HCT116 (cell line): ENCODE results near the gene EIPR1. TPM values are rescaled to one million over a fixed set of nuclear protein-coding genes. Genes with fewer than 3 reads are reported as not detected.

Experiments
- ATAC-seq: fragments of 200-7000 bp; cut with Tn5 transposase; 2 replicates; pipeline ENCODE4 v1.9.1; 2020; ENCODE audit warnings: mild to moderate bottlenecking, moderate library complexity
- BruUV-seq: library from RNA; stranded (reverse); fragments of 400-500 nt; replicated peaks from 2 replicates; lab custom pipeline; 2021; lab: Mats Ljungman, UMichigan
- CTCF ChIA-PET: fragments of 300-600 bp; sonication (Branson Sonifier 250); formaldehyde crosslinking; loops from one replicate; lab custom pipeline; 2021; ENCODE audit warnings: antibody characterized with exemption; lab: Charles Lee
- POLR2A ChIA-PET: fragments of 300-600, 350-600 bp; sonication (Branson Sonifier 250); formaldehyde crosslinking; loops from one replicate; lab custom pipeline; 2021; ENCODE audit warnings: antibody characterized with exemption; lab: Charles Lee
- RAD21 ChIA-PET, 2 experiments: fragments of 300-600 bp; sonication (Branson Sonifier 250); formaldehyde crosslinking; loops; one replicate each; lab custom pipeline; 2023; ENCODE audit warnings: low total read pairs in 2 of 2; ENCODE audit not compliant: uncharacterized antibody in 2 of 2, unreplicated experiment in 2 of 2, low non-redundant PET in 1 of 2; lab: Charles Lee
- DNase-seq: peaks from one replicate; pipeline ENCODE4 v3.0.0-alpha.2; 2010; ENCODE audit warnings: low read depth, low spot score
- H2AFZ ChIP-seq: fragments of 200-600 bp; shearing (Covaris generic), sonication (generic); 2 replicates; pipeline ENCODE4 v1.6.1; 2017; ENCODE audit warnings: low read depth, mixed run types, mixed read lengths, antibody characterized with exemption, low read length; ENCODE audit not compliant: poor library complexity, severe bottlenecking
- H3K27ac ChIP-seq: 2 replicates; pipeline ENCODE4 v1.5.1; 2012; ENCODE audit warnings: low read depth, low read length
- H3K27me3 ChIP-seq: fragments of 200-600 bp; sonication (generic); 2 replicates; pipeline ENCODE4 v1.6.1; 2016; ENCODE audit warnings: mixed run types, low read length, mixed read lengths; ENCODE audit not compliant: insufficient read depth
- H3K36me3 ChIP-seq, 2 experiments: fragments of 200-500 bp in 1 of 2; fragments of 200-600 bp in 1 of 2; sonication (Bioruptor generic) in 1 of 2; sonication (generic) in 1 of 2; 2 replicates each; pipeline versions ENCODE4 v1.5.1 to v1.6.1; 2014 to 2016; ENCODE audit warnings: low read length in 2 of 2, inconsistent platforms in 1 of 2, mixed read lengths in 1 of 2, mixed run types in 1 of 2; ENCODE audit not compliant: insufficient read depth in 2 of 2, control insufficient read depth in 1 of 2
- H3K4me1 ChIP-seq, 2 experiments: fragments of 200-600 bp in 1 of 2; sonication (generic) in 1 of 2; 2 replicates each; pipeline versions ENCODE4 v1.5.1 to v1.6.1; 2012 to 2017; ENCODE audit warnings: low read length in 2 of 2, inconsistent platforms in 1 of 2, mild to moderate bottlenecking in 1 of 2, mixed read lengths in 1 of 2, mixed run types in 1 of 2, moderate library complexity in 1 of 2; ENCODE audit not compliant: insufficient read depth in 2 of 2, control insufficient read depth in 1 of 2
- H3K4me2 ChIP-seq: fragments of 200-600 bp; sonication (generic); 2 replicates; pipeline ENCODE4 v1.6.1; 2017; ENCODE audit warnings: mixed run types, low read length, mixed read lengths
- H3K4me3 ChIP-seq, 2 experiments: fragments of 200-600 bp in 1 of 2; sonication (generic) in 1 of 2; replicated peaks in 1 of 2; 2 replicates each; pipeline ENCODE4 v1.5.1; 2011 to 2016; ENCODE audit warnings: low read length in 2 of 2, control low read depth in 1 of 2, low read depth in 1 of 2, mild to moderate bottlenecking in 1 of 2, mixed read lengths in 1 of 2, mixed run types in 1 of 2
- H3K79me2 ChIP-seq: fragments of 200-600 bp; sonication (generic); 2 replicates; pipeline ENCODE4 v1.6.1; 2017; ENCODE audit warnings: mild to moderate bottlenecking, mixed run types, low read length, moderate library complexity, mixed read lengths; ENCODE audit not compliant: insufficient read depth
- H3K9ac ChIP-seq: fragments of 200-600 bp; sonication (generic); 2 replicates; pipeline ENCODE4 v1.6.1; 2016; ENCODE audit warnings: low read length, mixed read lengths
- H3K9me2 ChIP-seq: fragments of 200-600 bp; sonication (generic), shearing (Covaris generic); 2 replicates; pipeline ENCODE4 v1.6.1; 2017; ENCODE audit warnings: mixed run types, mild to moderate bottlenecking, moderate library complexity; ENCODE audit not compliant: insufficient read depth
- H3K9me3 ChIP-seq, 2 experiments: fragments of 200-500 bp in 1 of 2; fragments of 200-600 bp in 1 of 2; sonication (Bioruptor generic) in 1 of 2; sonication (generic) in 1 of 2; 2 replicates each; pipeline ENCODE4 v1.6.1; 2014 to 2017; ENCODE audit warnings: low read length in 2 of 2, mixed read lengths in 2 of 2, inconsistent platforms in 1 of 2, low read depth in 1 of 2, mild to moderate bottlenecking in 1 of 2, mixed run types in 1 of 2, moderate library complexity in 1 of 2; ENCODE audit not compliant: control insufficient read depth in 1 of 2, insufficient read depth in 1 of 2
- H4K20me1 ChIP-seq: fragments of 200-600 bp; sonication (generic), shearing (Covaris generic); 2 replicates; pipeline ENCODE4 v1.6.1; 2017; ENCODE audit warnings: mixed run types, mild to moderate bottlenecking, moderate library complexity; ENCODE audit not compliant: insufficient read depth
- ATF3 ChIP-seq: IDR thresholded peaks from 2 replicates; pipeline ENCODE4 v1.6.1; 2012
- CBX3 ChIP-seq: IDR thresholded peaks from 2 replicates; pipeline ENCODE4 v1.6.1; 2012; ENCODE audit warnings: low read depth
- CEBPB ChIP-seq: IDR thresholded peaks from 2 replicates; pipeline ENCODE4 v1.6.1; 2012; ENCODE audit warnings: low read depth
- EGR1 ChIP-seq: IDR thresholded peaks from 2 replicates; pipeline ENCODE4 v1.6.1; 2012; ENCODE audit warnings: low read depth
- ELF1 ChIP-seq: IDR thresholded peaks from 2 replicates; pipeline ENCODE4 v1.6.1; 2012; ENCODE audit warnings: low read depth, borderline replicate concordance
- EZH2phosphoT487 ChIP-seq: fragments of 200-600 bp; IDR thresholded peaks from 2 replicates; pipeline ENCODE4 v1.6.1; 2018; ENCODE audit warnings: antibody characterized with exemption, borderline replicate concordance
- JUND ChIP-seq: IDR thresholded peaks from 2 replicates; pipeline ENCODE4 v1.6.1; 2012
- POLR2A ChIP-seq: IDR thresholded peaks from 2 replicates; pipeline ENCODE4 v1.7.0; 2011; ENCODE audit warnings: borderline replicate concordance; ENCODE audit not compliant: insufficient read depth, insufficient read length; ENCODE audit errors: extremely low read depth
- POLR2AphosphoS5 ChIP-seq: IDR thresholded peaks from 2 replicates; pipeline ENCODE4 v1.6.1; 2011; ENCODE audit warnings: mild to moderate bottlenecking, low read depth, low read length, moderate library complexity
- RAD21 ChIP-seq: IDR thresholded peaks from 2 replicates; pipeline ENCODE4 v1.6.1; 2012; ENCODE audit warnings: low read depth, mild to moderate bottlenecking
- SIN3A ChIP-seq: IDR thresholded peaks from 2 replicates; pipeline ENCODE4 v1.6.1; 2012; ENCODE audit warnings: low read depth
- SP1 ChIP-seq: IDR thresholded peaks from 2 replicates; pipeline ENCODE4 v1.6.1; 2012; ENCODE audit warnings: low read depth
- TCF7L2 ChIP-seq: IDR thresholded peaks from 2 replicates; pipeline ENCODE4 v1.7.0; 2011; ENCODE audit warnings: borderline replicate concordance, inconsistent platforms; ENCODE audit not compliant: insufficient read depth, insufficient read length; ENCODE audit errors: extremely low read depth
- YY1 ChIP-seq: IDR thresholded peaks from 2 replicates; pipeline ENCODE4 v1.6.1; 2011; ENCODE audit warnings: low read length, low read depth, moderate library complexity, mild to moderate bottlenecking; ENCODE audit not compliant: insufficient replicate concordance; ENCODE audit errors: extremely low read depth
- ZBTB33 ChIP-seq: IDR thresholded peaks from 2 replicates; pipeline ENCODE4 v1.6.1; 2011; ENCODE audit warnings: mild to moderate bottlenecking, low read length, moderate library complexity; ENCODE audit not compliant: insufficient replicate concordance; ENCODE audit errors: extremely low read depth
- ZFX ChIP-seq: fragments of 450-650 bp; IDR thresholded peaks from 2 replicates; pipeline ENCODE4 v1.6.1; 2017
- ZNF274 ChIP-seq: fragments of 200-500 bp; sonication (Bioruptor generic); IDR thresholded peaks from 2 replicates; pipeline ENCODE4 v1.6.1; 2014; ENCODE audit warnings: mild to moderate bottlenecking, low read depth, low read length, inconsistent platforms
- intact Hi-C: fragments of 100-400 bp; cut with micrococcal nuclease; formaldehyde crosslinking; loops from 2 replicates; pipeline ENCODE4 v1.10.0; 2022
- total RNA-seq: library from RNA; stranded (reverse); gene quantifications from one replicate; pipeline ENCODE4 v1.2.1, GENCODE V29; 2021; ENCODE audit not compliant: unreplicated experiment
- TF ChIP-seq, protein P1 (sequence below): IDR thresholded peaks from 2 replicates; pipeline ENCODE4 v1.6.1; 2012
- TF ChIP-seq, protein P2 (sequence below), 3 experiments: fragments of 200-600 bp in 1 of 3; sonication (generic) in 1 of 3; IDR thresholded peaks in 2 of 3; conservative IDR thresholded peaks in 1 of 3; 2 replicates each; pipeline ENCODE4 v1.5.1; 2012 to 2017; ENCODE audit warnings: low read depth in 2 of 3, low read length in 2 of 3, antibody characterized with exemption in 1 of 3, borderline replicate concordance in 1 of 3, control low read depth in 1 of 3, mild to moderate bottlenecking in 1 of 3, mixed read lengths in 1 of 3, mixed run types in 1 of 3, moderate library complexity in 1 of 3; ENCODE audit not compliant: insufficient read depth in 1 of 3

The EIPR1 gene
- total RNA-seq, 1 experiment from 2014 or later: 36.9 TPM

DNA sequence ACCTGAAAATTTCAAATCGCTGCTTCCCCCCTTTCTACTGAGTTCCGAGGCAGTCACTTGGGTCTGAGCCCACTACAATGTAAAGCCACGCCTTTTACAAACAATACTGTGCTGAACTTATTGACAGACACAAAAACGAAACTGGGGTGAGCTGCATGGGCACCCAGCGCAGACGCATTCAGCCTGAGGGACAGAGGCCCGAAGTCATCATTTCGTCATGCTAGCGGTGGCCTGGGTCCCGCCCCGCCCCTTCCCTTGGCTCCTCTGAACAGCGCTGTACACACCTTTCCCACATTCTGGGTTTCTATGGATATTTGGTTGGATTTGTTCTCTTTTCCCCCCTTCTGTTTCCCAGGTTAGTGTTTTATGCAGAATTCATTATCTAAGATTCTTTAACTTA lies 71.7 kb downstream of the EIPR1 start:
- Histone ChIP-seq H3K36me3 (no peaks in the 10 kb centered on the region), H4K20me1 (peaks cover 5% of the 10 kb centered on the region; the same call in 1 of the 2 replicates), H3K27ac (no peak overlapping the region), H3K9ac (no peak overlapping the region), H3K4me3 (no peak overlapping the region), H3K79me2 (peaks cover 18% of the 10 kb centered on the region; the same call in 1 of the 2 replicates), H3K9me3 (no peaks in the 10 kb centered on the region), H3K27me3 (no peaks in the 10 kb centered on the region), H3K9me2 (no peaks in the 10 kb centered on the region), H3K4me1 (peaks cover 3 to 8% of the 10 kb centered on the region in 2 experiments; a peak in 2 of 4 replicates), H2AFZ (no peak overlapping the region), H3K4me2 (no peak overlapping the region)
- ChIA-PET POLR2A (no interaction called here), CTCF (no interaction called here), RAD21 (no interaction called here)
- no TSS peak for BruUV-seq
- intact Hi-C loops: no loop called here
- TF ChIP-seq ZNF274 (no peak), ELF1 (no peak), RAD21 (no peak), POLR2AphosphoS5 (no peak), JUND (no peak), SP1 (no peak), CBX3 (no peak), SIN3A (no peak), TCF7L2 (no peak), YY1 (no peak), ZFX (no peak), ATF3 (no peak), CEBPB (no peak), EZH2phosphoT487 (no peak), POLR2A (no peak), ZBTB33 (no peak), EGR1 (no peak)
- TF ChIP-seq, protein P1, sequence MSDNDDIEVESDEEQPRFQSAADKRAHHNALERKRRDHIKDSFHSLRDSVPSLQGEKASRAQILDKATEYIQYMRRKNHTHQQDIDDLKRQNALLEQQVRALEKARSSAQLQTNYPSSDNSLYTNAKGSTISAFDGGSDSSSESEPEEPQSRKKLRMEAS: no peak
- TF ChIP-seq, protein P2, sequence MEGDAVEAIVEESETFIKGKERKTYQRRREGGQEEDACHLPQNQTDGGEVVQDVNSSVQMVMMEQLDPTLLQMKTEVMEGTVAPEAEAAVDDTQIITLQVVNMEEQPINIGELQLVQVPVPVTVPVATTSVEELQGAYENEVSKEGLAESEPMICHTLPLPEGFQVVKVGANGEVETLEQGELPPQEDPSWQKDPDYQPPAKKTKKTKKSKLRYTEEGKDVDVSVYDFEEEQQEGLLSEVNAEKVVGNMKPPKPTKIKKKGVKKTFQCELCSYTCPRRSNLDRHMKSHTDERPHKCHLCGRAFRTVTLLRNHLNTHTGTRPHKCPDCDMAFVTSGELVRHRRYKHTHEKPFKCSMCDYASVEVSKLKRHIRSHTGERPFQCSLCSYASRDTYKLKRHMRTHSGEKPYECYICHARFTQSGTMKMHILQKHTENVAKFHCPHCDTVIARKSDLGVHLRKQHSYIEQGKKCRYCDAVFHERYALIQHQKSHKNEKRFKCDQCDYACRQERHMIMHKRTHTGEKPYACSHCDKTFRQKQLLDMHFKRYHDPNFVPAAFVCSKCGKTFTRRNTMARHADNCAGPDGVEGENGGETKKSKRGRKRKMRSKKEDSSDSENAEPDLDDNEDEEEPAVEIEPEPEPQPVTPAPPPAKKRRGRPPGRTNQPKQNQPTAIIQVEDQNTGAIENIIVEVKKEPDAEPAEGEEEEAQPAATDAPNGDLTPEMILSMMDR (IDR thresholded peaks at IDR 0.05 in 2 of 3, conservative IDR thresholded peaks at IDR 0.05 in 1 of 3; ENCODE audit: borderline replicate concordance in 1 of 3, insufficient read depth in 1 of 3, low read depth in 2 of 3, low read length in 2 of 3): no peak
- DNase-seq: no peak
- ATAC-seq: no peak
